HG02678 (cell line): ENCODE measurements around the gene SHLD1.

Experiments used
- ATAC-seq: cut with Tn5 transposase; IDR thresholded peaks from one replicate; pipeline ENCODE4 v1.9.1; 2021; ENCODE audit warnings: mild to moderate bottlenecking, moderate library complexity; ENCODE audit not compliant: unreplicated experiment

Gene SHLD1

GRCh38 chr20:5811746-5812145 lies 61.5 kb downstream of the SHLD1 start:
- no peak for ATAC-seq

GRCh38 chr20:5818346-5818681 lies 68.1 kb downstream of the SHLD1 start:
- ATAC-seq: no peak

GRCh38 chr20:5820738-5821137 lies 70.5 kb downstream of the SHLD1 start:
- ATAC-seq: no peak

GRCh38 chr20:5821627-5822215 lies 71.5 kb downstream of the SHLD1 start:
- no peak for ATAC-seq

GRCh38 chr20:5822569-5822968 lies 72.4 kb downstream of the SHLD1 start:
- ATAC-seq: no peak

GRCh38 chr20:5825130-5825719 lies 75.0 kb downstream of the SHLD1 start:
- ATAC-seq: no peak

GRCh38 chr20:5827098-5827853 lies 77.1 kb downstream of the SHLD1 start:
- no peak for ATAC-seq

GRCh38 chr20:5827861-5828260 lies 77.7 kb downstream of the SHLD1 start:
- no peak for ATAC-seq

GRCh38 chr20:5829241-5829809 lies 79.1 kb downstream of the SHLD1 start:
- no peak for ATAC-seq

GRCh38 chr20:5831539-5832237 lies 81.5 kb downstream of the SHLD1 start:
- ATAC-seq: no peak

GRCh38 chr20:5833309-5833941 lies 83.2 kb downstream of the SHLD1 start:
- no peak for ATAC-seq

GRCh38 chr20:5834436-5835005 lies 84.3 kb downstream of the SHLD1 start:
- no peak for ATAC-seq

- no peak for ATAC-seq
Observed at GRCh38 chr20:5835321-5835821, 85.2 kb downstream of the SHLD1 start.

GRCh38 chr20:5835871-5836270 lies 85.7 kb downstream of the SHLD1 start:
- ATAC-seq: no peak

GRCh38 chr20:5836569-5836968 lies 86.4 kb downstream of the SHLD1 start:
- ATAC-seq: no peak

- ATAC-seq: no peak
Observed at GRCh38 chr20:5840411-5841002, 90.3 kb downstream of the SHLD1 start.

GRCh38 chr20:5841522-5841921 lies 91.3 kb downstream of the SHLD1 start:
- no peak for ATAC-seq

- no peak for ATAC-seq
Observed at GRCh38 chr20:5842465-5842864, 92.3 kb downstream of the SHLD1 start.

GRCh38 chr20:5843054-5843592 lies 92.9 kb downstream of the SHLD1 start:
- peak; percentile 67 for ATAC-seq
